T-helper 9 cell (primary cell): ENCODE data around the gene C13orf46.

ENCODE experiments used
- DNase-seq: peaks from one replicate; pipeline ENCODE4 v3.0.0-alpha.2; 2020

Gene C13orf46

DNA sequence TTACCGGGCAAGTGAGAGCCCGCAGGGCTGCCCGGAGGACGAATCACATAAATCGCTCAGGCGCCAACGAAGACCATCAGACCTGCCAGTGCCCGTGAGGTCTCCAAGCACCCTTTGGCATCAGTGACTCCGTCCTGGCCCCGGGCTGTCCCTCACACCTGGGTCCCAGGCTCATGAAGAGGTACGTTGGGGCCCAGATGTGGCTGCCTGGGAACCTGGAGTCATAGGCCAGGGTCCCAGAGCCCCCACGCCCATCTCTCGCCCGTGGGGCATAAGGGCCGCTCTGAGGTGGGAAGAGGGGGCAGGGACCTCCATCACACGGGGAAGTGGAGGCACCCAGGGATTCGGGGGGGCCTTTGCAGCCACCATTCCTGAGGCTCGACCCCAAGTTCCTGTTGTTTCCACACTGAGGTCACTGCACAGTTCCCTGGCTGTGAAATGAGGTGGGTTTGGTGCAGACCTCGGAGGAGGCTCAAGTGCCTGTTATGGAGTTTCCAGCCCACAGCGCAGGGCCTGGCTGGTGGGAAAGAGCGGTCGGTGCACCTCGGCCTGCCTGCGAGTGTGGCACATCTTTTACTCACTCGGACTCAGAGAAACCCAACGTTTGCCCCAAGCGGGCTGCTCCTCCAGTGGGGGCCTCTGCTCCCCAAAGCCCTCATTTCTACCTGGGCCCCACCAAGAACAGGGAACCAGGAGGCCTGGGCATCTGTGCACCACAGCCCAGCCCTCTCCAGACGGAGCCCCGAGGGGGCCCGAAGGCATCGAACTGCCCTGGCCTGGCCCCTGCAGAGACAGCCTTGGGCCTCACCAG is 35.9 kb upstream of the C13orf46 start:
- no peak for DNase-seq

DNA sequence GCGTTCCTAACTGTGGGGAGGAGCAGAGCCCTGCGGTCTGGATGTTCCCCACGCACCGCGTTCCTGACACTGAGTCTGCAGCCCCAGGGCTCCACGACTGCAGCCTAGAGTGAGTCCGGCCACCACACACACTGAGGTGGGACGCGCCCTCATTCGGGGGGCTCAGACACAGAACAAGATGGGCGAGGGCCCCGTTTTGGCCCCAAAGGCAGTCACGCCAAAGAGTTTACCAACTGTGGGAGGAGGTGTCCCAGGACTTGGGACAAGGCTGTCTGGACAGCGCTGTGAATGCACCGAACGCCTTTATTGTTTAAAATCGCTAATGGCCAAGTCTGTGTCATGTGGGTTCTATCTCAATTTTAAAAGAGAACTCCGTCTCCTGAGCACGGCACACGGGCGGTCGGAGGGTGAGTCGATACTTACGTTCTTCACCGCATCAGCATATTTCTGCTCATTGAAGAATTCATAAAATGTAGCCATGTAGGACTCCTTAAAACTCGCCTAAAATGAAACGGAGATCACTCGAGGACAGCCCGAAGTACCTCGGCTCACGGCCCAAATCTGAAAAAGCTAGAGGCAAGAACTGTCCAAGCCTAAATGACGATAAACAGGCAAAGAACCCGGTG is 35.2 kb upstream of the C13orf46 start:
- no peak for DNase-seq

- DNase-seq: no peak
Measured at GRCh38 chr13:114007566-114007965, 33.7 kb upstream of the C13orf46 start.

DNA sequence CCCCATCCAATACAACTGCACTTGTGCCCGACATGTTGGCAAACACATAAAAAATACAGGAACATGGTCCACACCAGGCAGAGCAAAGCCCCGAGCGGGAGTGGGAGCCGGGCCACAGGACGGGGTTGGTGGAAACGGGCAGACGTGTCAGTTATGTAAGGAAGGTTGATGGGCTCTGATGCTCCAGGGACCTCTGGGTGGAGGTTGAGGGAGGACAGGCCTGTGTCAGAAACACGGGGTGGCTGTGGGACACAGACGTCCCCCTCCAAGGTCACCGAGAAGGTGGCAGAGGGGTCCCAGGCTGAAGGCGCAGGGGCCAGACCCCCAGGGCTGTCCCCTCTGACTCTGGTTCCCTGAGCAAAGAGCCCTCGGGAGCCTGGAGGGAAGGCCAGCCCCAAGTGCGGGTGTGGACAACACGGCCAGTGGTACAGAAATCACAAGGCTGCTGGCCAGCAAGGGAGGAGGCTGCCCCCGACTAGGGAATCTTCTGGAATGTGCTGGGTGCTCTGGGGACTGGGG is 31.4 kb upstream of the C13orf46 start:
- DNase-seq: no peak

- no peak for DNase-seq
Measured at GRCh38 chr13:114004420-114005205, 30.7 kb upstream of the C13orf46 start.

DNA sequence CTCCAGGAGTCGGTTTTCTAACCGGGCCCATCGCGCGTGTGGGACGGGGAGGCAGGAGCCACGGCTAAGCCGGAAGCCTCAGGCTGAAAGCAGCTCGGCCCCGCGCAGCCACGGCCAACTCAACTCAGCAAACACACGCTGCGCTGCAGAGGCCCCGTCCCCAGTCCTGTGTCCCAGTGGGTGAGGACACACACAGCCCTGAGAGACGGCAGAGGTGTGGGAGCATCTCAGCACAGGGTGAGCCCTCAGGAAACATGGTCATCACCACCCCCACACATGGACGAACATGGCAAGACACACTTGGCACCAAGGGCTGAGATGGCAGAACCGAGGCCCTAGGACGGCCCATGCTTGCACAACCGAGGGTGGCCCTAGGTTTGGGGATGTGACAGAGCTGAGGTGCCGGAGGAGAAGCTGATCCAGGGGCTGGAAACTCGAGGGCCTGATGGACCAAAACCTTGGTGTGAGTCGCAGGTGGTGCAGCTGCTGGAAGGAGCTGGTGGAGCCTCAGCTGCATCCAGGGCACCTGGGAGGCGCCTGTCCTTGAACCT is 29.0 kb upstream of the C13orf46 start:
- DNase-seq: no peak

DNA sequence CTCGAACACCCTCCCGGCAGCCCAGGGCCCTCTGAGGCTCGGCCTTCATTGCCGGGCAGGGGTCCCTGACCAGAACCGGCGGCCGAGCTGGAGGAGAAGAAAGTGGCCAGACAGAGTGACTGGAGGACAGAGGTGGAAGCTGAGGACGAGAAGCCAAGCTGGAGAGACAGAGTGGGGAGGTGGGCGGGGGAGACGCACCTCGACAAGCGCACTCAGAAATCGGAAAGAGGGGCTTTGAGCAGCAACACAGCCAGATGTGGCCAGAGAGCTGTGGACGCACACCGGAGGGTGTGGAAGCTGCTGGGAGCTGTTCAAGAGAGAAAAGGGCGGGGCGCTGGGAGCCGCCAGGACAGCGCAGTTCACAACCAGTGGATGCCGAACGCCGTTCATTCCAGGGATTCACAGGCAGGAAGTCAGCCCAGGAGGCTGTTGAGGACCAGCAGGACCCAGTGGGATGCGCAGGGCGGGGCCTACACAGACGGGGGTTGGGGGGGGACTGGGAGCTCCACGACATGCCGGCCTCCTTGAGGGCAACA is 28.2 kb upstream of the C13orf46 start:
- DNase-seq: no peak

DNA sequence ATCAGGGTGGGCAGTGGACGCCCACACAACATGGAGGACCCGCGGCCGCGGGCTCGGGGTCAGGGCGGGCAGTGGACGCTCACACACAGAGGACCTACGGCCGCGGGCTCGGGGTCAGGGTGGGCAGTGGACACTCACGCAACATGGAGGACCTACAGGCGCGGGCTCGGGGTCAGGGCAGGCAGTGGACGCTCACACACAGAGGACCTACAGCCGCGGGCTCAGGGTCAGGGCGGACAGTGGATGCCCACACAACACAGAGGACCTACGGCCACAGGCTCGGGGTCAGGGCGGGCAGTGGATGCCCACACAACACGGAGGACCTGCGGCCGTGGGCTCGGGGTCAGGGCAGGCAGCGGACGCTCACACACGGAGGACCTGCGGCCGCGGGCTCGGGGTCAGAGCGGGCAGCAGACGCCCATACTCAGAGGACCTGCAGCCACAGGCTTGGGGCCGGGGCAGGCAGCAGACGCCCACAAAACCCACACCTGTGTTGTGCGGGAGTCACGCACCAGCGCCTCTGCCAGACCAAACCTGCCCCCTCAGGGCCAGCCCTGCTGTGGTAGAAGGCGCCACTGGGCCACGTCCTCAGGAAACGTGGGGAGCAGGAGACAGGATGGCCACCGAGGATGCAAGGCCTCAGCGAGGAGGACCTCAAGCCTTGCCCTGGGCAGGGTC is 27.6 kb upstream of the C13orf46 start:
- no peak for DNase-seq

DNA sequence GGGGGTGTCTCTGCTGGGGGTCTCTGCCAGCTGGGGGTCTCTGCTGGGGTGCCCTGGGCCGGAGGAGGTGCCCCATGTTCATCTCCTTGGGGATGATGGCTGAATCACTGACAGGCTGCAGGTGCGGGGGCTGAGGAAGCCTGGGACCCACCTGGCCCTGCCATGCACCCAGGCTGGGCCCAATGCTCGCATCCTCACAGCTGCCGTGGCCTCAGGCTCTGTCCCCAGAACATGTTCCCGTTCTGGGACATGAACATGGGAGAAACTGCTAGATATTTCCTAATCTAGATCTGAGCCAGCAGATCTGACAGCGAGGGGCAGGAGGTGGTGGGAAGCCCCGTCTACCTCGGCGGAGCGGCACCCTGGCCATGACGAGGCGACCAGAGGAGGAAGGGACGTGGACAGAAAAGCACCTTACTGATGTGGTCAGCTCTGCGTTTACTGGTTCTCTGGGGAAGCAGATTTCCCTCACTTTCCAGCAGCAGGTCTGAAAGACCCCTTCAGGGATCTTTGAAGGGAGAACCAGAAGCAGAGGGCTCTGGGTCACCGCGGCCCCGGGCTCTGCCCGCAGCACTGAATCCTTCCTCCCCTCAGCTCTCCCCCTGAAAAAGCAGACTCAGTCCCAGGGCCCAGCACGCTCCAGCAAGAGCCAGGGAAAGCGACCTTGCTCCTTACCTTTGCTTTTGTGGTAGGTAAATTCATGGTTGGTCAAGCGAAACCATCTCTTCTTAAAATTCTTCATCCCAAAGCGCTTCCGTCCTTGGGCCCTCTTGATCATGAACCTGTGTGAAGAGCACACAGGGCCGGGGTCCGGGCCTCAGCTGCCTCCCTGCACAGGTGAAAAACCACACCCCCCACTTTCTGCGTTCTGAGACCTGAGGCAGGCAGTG is 26.5 kb upstream of the C13orf46 start:
- DNase-seq: no peak

- DNase-seq: no peak
Measured at GRCh38 chr13:113999618-113999910, 25.7 kb upstream of the C13orf46 start.

DNA sequence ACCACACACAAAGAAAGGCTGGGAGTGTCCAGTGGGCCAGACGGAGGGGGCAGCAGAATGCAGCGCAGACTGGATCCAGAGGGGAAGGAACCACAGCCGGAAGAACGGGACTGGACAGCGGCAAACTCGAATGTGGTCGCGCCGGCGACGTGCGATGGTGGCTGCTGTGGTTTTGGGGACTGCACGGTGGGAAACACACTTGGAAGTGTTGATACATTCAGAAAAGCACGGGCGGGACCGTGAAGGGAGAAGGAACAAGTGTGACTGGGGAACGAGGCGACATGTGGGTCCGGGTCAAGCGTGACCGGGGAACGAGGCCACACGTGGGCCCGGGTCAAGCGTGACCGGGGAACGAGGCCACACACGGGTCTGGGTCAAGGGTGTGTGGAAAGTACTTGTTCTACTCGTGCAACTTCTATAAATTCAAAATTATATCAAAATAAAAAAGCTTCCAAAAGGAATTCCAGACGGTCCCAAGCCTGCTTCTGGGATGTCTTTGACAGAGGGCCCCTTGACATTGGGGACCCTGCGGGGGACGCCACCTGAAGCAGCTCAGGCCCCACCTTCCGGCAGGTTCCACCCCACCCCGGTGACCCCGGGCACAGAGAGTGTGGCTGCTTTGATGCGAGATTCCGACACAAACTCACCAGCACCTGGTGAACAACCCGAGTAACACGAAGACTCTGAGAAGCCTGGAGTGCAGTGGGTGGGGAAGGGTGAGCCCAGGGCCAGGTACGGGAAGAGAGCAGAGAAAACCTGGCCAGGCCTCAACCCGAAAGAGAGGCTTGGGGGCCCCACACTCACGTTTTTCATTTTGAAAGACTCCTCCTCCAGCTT is 25.1 kb upstream of the C13orf46 start:
- DNase-seq: no peak

DNA sequence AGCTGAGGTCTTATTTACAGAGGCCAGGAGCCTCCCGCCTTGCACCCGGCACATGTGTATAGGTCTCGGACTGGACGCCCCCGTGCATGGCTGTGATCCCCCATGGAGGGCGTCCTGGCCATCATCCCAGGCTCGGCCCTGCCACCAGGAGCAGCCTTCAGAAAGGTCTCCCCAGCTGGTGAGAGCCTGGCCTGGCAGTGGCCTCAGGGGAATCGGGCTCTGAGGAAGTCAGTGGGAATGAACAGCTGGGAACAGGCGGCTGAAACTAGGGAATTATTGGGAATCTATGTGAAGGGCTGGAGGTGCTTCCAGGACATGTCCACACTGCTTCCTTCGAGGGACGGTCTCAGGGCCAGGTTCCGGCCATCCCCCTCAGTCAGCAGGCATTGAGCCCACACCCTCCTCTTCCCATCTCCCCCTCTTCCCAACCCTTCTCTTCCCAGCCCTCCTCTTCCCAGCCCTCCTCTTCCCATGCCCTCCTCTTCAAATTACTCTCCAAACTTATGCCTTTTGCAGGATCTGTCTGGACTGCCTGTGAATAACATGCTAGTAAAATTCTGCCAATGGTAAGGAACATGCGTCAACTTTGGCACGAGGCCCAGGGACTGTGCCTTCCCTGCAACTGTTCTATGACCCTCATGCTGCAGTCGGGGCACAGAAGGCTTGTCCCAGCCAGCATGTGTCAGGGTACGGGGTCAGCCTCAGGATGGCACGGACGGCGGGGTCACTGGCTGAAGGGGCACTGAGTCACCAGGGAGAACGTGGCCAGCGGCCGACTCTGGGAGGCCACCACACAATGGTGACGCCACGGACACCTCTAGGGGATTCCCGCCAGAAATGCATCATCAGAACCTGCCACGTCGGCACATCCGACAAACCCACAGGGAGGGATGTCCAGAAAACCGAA is 24.2 kb upstream of the C13orf46 start:
- no peak for DNase-seq

GRCh38 chr13:113996912-113997745 is 23.3 kb upstream of the C13orf46 start:
- no peak for DNase-seq

- no peak for DNase-seq
Measured at GRCh38 chr13:113996081-113996911, 22.4 kb upstream of the C13orf46 start.

DNA sequence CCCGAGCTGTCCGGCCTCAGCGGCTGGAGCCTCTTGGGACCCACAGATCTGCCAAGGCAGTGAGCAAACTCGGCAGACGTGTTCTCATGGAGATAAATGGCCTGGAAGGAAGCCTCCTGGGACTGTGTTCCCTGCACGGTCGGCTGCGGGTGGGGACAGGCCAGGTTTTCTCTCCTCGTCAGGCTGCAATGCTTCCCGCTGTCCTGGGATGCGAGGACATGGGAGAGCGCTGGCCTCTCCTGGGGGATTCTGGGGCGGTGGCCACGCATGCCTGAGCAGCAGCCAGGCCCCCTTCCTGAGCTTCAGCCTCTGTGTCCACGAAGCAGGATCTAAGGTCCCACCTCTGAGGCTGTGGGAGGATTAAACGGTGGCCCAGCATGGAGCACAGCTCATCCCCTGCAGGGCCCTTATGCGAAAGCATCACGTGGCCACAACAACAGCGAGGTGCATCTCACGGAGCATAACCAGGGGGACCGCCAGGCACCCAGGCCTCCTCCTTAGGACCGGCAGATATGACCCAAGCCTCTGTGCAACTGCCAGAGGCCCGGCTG is 21.2 kb upstream of the C13orf46 start:
- DNase-seq: no peak

DNA sequence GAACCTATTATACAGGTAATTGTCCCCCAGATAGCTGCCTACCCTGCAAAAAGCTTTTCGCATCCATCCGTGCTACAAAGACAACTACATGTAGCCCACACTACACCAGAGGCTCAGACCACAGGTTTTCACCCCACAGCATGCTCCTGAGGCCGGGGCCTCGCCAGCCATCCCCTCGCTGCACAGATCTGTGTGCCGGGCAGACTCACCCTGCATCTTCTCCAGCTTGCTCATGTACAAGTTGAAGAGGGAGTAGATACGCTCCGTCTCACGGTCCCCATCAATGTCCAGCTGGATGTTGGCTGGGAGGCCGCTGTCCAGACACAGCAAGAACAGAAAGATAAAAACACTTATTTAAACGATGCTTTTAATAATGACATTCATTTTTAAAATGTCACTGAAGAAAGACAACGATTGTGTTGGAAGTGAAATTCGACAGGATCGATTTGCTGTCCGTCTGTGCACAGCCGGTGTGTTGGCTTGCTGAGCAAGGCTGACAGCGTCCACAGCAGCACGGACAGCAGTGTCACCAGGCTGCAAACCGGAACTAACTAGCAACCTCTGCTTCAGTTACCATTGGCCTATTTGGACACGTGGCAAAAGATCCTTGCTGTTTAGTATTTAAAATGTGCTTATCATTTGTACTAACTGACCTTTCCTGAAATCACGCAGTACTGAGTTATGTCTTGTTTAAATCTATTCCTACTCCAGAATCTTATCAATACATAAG is 18.6 kb upstream of the C13orf46 start:
- DNase-seq: no peak
